Head of caudate nucleus (tissue), 42 donors: ENCODE results near the gene MAPKBP1.
"Not testable (repeated sequence)": the region's sequence is repeated elsewhere in the genome, so short reads cannot be mapped to it uniquely, and the experiment has no call there.

ENCODE experiments used
- DNase-seq, 42 donors: peaks; one replicate each; pipeline versions ENCODE4 v3.0.0 to v3.0.0-alpha.2; 2020 to 2021; ENCODE audit warnings: mixed read lengths in 7 of 42
- intact Hi-C: fragments of 100-400 bp; cut with DNase I; formaldehyde crosslinking; loops from one replicate; pipeline ENCODE4 v1.15.0; 2022

MAPKBP1 gene, protein sequence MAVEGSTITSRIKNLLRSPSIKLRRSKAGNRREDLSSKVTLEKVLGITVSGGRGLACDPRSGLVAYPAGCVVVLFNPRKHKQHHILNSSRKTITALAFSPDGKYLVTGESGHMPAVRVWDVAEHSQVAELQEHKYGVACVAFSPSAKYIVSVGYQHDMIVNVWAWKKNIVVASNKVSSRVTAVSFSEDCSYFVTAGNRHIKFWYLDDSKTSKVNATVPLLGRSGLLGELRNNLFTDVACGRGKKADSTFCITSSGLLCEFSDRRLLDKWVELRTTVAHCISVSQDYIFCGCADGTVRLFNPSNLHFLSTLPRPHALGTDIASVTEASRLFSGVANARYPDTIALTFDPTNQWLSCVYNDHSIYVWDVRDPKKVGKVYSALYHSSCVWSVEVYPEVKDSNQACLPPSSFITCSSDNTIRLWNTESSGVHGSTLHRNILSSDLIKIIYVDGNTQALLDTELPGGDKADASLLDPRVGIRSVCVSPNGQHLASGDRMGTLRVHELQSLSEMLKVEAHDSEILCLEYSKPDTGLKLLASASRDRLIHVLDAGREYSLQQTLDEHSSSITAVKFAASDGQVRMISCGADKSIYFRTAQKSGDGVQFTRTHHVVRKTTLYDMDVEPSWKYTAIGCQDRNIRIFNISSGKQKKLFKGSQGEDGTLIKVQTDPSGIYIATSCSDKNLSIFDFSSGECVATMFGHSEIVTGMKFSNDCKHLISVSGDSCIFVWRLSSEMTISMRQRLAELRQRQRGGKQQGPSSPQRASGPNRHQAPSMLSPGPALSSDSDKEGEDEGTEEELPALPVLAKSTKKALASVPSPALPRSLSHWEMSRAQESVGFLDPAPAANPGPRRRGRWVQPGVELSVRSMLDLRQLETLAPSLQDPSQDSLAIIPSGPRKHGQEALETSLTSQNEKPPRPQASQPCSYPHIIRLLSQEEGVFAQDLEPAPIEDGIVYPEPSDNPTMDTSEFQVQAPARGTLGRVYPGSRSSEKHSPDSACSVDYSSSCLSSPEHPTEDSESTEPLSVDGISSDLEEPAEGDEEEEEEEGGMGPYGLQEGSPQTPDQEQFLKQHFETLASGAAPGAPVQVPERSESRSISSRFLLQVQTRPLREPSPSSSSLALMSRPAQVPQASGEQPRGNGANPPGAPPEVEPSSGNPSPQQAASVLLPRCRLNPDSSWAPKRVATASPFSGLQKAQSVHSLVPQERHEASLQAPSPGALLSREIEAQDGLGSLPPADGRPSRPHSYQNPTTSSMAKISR (N-terminal part only)

DNA sequence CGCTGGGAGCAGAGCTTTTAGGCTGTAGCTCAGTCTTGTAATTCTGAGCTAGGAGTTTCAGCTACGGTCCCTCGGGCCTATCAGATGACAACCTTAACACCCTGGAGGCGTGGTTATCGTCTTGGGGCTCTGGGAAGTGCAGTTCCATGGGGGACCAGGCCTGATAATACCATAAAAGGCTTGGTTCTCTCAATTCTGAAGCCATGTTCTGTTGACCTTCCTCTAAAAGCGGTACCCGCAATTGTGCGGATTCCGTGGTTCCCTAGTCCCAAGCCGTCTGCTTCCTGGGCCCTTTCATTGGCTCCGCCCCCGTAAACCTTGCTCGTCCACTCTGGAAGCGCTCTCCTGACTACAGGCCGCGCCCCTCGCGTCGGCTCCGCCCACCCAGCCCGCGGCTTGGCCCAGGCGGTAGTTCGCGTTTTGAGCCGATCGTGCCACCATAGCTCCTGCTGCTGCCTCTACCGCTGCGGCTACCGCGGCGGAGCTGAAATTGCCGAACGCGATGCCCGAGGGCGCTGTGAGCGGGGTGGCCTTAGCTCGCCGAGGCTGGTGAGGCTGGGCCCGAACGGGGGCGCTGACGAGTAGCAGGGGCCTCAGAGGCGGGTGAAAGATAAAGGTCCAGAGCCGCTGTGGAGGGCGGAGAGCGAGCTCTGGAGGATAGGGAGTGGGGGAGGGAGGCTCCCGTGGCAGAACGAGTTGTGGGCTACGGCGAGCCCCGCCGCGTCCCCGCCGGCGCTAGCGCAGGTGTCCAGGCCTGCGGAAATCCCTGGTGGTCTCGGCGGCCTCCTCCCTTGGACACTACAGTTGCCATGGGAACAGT is at the start of gene MAPKBP1:
MAPKBP1 (plus strand) TSS at position 423 of the 820 bp plus-strand sequence. CDS start 792 bp downstream, outside the sequence.
- intact Hi-C loops = loop anchor here (5.0 kb wide), 1 partner anchor 38 kb away; no protein-coding TSS in a partner anchor
- DNase-seq = peak; percentile 93 to 99 (median 98)

DNA sequence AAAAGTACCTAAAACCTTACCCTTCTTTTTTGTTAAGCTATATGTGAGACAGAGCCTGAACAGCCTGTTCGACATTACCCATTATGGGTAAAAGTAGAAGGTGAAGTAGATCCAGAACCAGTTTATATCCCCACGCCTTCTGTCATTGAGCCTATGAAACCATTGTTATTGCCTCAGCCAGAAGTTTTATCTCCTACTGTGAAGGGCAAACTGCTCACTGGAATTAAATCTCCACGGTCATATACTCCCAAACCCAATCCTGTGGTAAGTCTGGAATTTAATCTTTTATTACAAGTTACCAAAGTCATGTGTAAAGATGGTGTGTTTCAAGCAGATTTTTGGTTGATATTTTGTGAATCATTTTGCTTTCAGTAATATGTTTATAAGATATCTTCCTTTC is 47.1 kb upstream of the MAPKBP1 start:
- intact Hi-C loops = no loop called here
- DNase-seq = no peak

DNA sequence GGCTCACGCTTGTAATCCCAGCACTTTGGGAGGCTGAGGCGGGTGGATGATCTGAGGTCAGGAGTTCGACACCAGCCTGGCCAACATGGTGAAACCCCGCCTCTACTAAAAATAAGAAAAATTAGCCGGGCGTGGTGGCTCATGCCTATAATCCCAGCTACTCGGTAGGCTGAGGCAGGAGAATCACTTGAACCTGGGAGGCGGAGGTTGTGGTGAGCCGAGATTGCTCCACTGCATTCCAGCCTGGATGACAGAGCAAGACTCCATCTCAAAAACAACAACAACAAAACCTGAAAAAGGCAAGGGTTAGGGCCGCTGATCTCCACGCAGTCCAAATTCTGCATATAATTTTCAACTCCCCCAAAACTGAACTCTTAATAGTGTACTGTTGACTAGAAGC is 46.2 kb upstream of the MAPKBP1 start:
- DNase-seq, intact Hi-C loops: not testable (repeated sequence)

DNA sequence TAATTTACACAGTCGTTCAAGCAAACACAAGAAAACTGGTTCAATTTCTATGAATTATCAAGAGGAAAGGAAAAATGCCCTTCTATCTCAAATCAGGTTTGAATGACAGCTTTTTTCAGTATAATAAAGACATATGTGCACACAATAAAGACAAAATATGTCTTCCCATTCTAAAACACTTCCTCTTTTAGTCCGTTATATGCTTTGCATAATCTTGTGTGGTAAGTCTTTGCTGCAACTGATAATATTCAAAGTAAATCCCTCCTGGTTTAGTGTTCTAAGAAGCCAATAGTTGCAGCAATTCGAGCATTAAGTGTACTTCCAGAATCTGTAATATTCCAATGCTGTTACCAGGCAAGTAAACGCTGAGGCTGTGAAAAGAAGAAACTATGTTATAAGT is 43.7 kb upstream of the MAPKBP1 start:
- DNase-seq = no peak
- intact Hi-C loops = no loop called here

DNA sequence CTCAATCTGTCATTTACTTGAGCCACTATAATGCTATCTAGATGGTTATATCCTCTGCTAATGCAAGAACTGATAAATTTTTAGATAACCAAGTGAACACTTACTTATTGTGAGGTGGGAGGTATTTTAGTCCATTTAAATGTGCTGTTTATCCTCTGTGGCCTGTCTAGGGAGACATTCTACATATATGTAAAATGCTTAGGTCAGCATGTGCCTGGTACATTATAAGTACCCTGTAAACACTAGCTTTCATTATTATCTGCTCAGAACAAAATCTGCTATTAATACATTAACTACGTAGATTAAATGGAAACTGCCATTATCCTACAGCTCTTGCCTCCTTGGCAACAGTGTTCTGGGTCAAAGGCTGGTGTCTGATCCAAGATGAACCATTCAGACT is 41.8 kb upstream of the MAPKBP1 start:
- intact Hi-C loops = no loop called here
- DNase-seq = no peak

DNA sequence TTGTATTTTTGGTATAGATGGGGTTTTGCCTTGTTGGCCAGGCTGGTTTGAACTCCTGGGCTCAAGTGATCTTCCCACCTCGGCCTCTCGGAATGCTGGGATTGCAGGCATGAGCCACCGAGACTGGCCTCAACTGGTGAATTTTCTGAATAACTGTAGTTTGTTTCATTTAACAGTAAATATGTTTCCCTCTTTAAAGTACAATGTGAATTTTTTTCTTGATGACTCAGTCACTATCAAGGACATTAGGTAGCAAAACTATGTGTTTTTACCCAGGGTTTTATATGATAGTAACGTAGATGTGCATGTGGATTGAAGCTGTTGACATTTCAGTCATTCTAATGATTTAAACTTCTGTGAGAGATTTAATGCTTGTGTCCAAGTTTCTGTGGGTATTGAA is 40.2 kb upstream of the MAPKBP1 start:
- no peak for DNase-seq
- intact Hi-C loops = no loop called here

DNA sequence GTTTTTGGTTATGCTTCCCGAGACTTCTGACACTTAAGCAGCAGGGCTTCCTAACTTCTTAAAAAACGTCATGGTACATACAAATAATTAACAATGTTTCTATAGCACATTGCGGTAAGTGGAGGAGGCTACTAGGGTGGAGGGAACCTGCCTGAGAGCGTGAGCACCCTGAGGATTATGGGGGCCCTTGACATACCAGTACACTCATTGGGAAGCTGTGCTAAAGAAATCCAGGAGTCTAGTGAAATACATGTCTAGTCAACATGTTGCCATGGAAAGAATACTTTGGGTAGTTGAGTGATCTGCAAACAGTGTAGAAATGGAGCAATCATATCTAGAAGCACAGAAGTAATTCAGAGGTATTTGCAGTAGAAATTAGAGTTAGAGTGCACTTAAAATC is 39.2 kb upstream of the MAPKBP1 start:
- intact Hi-C loops = no loop called here
- DNase-seq = no peak

- DNase-seq, intact Hi-C loops: not testable (repeated sequence)
Observed at GRCh38 chr15:41735492-41735891, 38.8 kb upstream of the MAPKBP1 start.

- DNase-seq = no peak
- intact Hi-C loops = no loop called here
Observed at GRCh38 chr15:41746802-41747201, 27.5 kb upstream of the MAPKBP1 start.

- intact Hi-C loops = no loop called here
- DNase-seq = no peak
Observed at GRCh38 chr15:41756198-41756597, 18.1 kb upstream of the MAPKBP1 start.

DNA sequence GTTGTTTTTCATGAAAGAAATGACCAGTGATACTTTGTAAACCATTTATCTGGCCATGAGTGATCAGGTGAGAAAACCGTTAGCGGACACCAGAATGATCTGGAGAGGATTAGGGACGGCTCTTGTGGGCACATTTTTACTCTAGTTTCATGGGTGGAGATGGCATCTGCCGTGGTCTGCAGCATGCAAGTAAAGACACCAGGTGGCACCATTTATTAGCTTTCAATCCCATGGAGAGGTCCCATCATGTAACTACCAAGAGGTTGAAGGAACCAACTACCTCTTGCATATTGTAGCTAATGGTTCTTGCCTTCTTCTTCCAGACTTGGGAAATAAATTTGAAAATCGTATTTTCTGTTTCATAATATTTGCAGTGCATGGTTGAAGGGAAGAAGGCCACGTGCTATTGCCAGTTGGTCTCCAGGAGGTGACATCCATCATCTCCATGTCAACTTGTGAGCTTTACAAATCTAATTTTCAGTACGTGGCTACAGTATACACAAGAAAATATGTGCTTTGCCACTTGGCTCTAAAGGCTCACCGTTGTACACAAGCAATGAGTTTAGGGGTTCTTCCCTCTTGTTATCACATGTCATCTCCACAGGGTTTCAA is 1.5 kb upstream of the MAPKBP1 start:
- intact Hi-C loops = loop anchor here (5.0 kb wide), 1 partner anchor 39 kb away; no protein-coding TSS in a partner anchor
- DNase-seq = peak in 39 of 42 donors; percentile 19 to 86 (median 59)

- DNase-seq = no peak
- intact Hi-C loops = loop anchor here (5.0 kb wide), 1 partner anchor 39 kb away; no protein-coding TSS in a partner anchor
Observed at GRCh38 chr15:41773332-41773728, 954 bp upstream of the MAPKBP1 start.

DNA sequence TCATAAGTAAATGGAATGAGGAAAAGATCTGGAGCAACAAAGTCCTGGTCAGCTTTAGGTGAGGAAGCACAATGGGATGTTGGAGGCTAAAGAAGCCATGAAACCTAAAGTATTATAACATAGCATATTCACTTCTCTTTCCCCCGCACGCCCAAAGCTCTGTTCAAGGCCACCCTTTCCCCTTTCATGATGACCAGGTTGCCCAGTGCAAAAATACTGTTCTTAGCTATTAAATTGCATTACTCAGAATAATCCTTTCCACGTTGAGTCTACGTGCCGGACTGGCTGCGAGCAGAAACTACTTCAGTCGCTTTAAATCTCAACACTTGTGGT is 589 bp upstream of the MAPKBP1 start:
- DNase-seq = no peak
- intact Hi-C loops = loop anchor here (5.0 kb wide), 1 partner anchor 39 kb away; no protein-coding TSS in a partner anchor

- intact Hi-C loops = loop anchor here (5.0 kb wide), 1 partner anchor 37 kb away; no protein-coding TSS in a partner anchor
- peak in 7 of 42 donors; percentile 5 to 44 (median 19) for DNase-seq
Observed at GRCh38 chr15:41774882-41775417, 666 bp downstream of the MAPKBP1 start.

DNA sequence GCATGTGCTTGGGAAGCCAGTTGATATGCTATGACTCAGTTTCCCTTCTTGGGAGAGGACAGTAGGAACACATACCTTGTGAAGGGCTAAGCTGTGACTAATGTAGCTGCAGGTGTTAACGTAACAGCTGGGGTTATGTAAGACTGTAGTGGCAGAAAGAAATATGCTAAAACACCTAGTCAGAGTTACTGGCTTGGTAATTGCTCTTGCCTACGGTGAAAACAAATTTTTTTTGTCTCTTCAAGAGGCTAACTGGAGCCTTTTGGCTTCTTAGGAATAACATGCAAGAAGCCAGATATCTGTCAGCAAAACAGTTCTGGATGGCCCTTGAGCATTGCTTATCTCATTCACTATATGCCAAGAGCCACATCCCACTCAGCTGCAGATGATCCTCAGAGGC is 1.4 kb downstream of the MAPKBP1 start:
- intact Hi-C loops = no loop called here
- DNase-seq = no peak

- no peak for DNase-seq
- intact Hi-C loops = no loop called here
Observed at GRCh38 chr15:41777421-41777973, 3.2 kb downstream of the MAPKBP1 start.

DNA sequence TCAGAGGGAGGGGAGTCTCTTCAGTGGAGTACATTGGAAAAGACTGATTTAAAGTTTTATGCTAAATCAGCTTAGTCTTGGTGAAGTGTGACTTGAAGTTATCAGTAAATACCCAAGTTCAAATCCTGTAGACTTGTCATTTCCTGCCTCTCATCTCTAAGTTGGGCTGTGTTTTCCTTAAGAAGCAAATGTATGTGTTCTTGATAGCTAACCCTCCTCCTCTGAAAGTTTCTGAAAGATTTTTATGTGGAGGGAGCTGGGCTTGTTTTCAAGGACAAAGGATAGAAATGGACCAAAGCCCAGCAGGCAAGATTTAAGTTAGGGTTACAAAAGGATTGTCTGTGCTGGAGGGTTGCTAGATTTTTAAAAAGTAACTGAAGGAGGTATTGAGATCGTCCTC is 4.2 kb downstream of the MAPKBP1 start:
- intact Hi-C loops = no loop called here
- no peak for DNase-seq
